Activated CD4-positive, alpha-beta T cell treated with anti-CD3 and anti-CD28 coated beads, Interleukin-2, amount 10 ng/mL, durations not matched to agents 7 days and 5 days (primary cell): Measurements from ENCODE around the gene AGO3. TPM values are rescaled to one million over a fixed set of nuclear protein-coding genes. Genes with fewer than 3 reads are reported as not detected.

ENCODE experiments used
- CTCF ChIA-PET: fragments of 350-600 bp; sonication (Branson Sonifier 250); formaldehyde crosslinking; loops from one replicate; lab custom pipeline; 2021; ENCODE audit warnings: antibody characterized with exemption; lab: Charles Lee
- POLR2A ChIA-PET: fragments of 350-600 bp; sonication (Branson Sonifier 250); formaldehyde crosslinking; loops from one replicate; lab custom pipeline; 2021; ENCODE audit warnings: antibody characterized with exemption; lab: Charles Lee
- DNase-seq: peaks from one replicate; pipeline ENCODE4 v3.0.0-alpha.2; 2020
- H3K27ac Mint-ChIP-seq: one replicate; pipeline ENCODE4 v1.8.0; 2021; ENCODE audit warnings: mild to moderate bottlenecking, moderate library complexity, mixed read lengths
- H3K27me3 Mint-ChIP-seq: one replicate; pipeline ENCODE4 v1.8.0; 2021; ENCODE audit warnings: mixed read lengths
- H3K36me3 Mint-ChIP-seq: one replicate; pipeline ENCODE4 v1.8.0; 2021; ENCODE audit warnings: low read depth, mixed read lengths
- H3K4me1 Mint-ChIP-seq: one replicate; pipeline ENCODE4 v1.8.0; 2021; ENCODE audit warnings: mixed read lengths
- H3K4me3 Mint-ChIP-seq: one replicate; pipeline ENCODE4 v1.8.0; 2021; ENCODE audit warnings: mild to moderate bottlenecking, moderate library complexity, mixed read lengths
- H3K9me3 Mint-ChIP-seq: one replicate; pipeline ENCODE4 v1.8.0; 2021; ENCODE audit warnings: mixed read lengths
- total RNA-seq, 2 experiments: library from RNA; stranded (reverse); gene quantifications; one replicate each; pipeline ENCODE4 v1.2.3, GENCODE V29; 2021

The AGO3 gene
- total RNA-seq, 2 experiments from 2014 or later = 28.7 to 29.4 TPM

- Mint-ChIP-seq H3K36me3 (peaks cover 17% of the 10 kb centered on the region), H3K9me3 (no peaks in the 10 kb centered on the region), H3K4me3 (peak within 1 kb of the TSS; percentile 89), H3K27me3 (peaks cover 9% of the 10 kb centered on the region), H3K4me1 (peaks cover 18% of the 10 kb centered on the region), H3K27ac (peak within 1 kb of the TSS; percentile 87)
- CTCF ChIA-PET = interaction anchor here (0.6 to 0.8 kb wide), 3 partner anchors 16 to 60 kb away, joined by 3 read pairs; partner anchors contain the start of gene TRAPPC3
- POLR2A ChIA-PET = no interaction called here
- DNase-seq = peak; percentile 92
These were observed 157.9 kb downstream of the AGO3 start, which contains the start of gene ADPRS for GRCh38 chr1:36088577-36089392. TSS of gene ADPRS (plus strand) at chr1:36088892. CDS start at chr1:36088905, 13 bp downstream.

DNA sequence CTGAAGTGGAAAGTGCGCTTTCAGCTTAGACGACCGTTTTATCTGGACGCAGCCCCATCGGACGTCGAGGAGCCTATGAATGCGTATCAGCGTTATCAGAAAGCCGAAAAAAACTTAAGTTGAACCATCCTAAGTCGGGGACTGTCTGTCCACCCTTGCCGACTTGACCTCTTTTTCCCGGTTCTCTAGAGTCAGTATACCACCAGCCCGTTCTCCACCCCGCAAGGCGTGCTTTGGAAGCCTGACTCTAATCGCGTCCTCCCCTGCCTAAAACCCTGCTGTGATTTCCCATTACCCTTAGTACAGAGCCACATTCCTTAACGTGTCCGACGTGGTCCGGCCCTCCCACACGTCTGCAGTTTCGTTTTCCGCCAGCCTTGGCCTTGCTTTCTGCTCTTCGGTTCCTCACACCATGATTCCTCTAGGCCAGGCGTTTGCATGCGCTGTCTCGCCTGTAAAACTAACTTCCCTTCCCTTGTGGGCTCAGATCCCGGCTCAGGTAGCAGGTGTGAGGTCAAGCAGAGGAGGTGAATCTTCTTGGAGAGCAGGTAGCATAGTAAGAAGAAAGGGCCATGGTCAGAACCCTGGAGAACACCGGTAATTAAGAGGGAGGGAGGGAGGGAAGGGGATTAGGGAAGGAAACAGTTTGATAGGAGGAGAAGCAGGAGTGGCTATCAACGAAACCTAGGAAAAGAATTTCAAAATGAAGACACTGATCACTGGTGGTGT lies 158.7 kb downstream of the AGO3 start:
- H3K27me3 Mint-ChIP-seq = peaks cover 6% of the 10 kb centered on the region
- H3K27ac Mint-ChIP-seq = peak overlapping the region; percentile 87
- CTCF ChIA-PET = interaction anchor here (0.6 to 0.8 kb wide), 3 partner anchors 15 to 60 kb away, joined by 3 read pairs; partner anchors contain the start of gene TRAPPC3
- POLR2A ChIA-PET = no interaction called here
- peak; percentile 41 for DNase-seq
- H3K9me3 Mint-ChIP-seq = no peaks in the 10 kb centered on the region
- peaks cover 16% of the 10 kb centered on the region for H3K4me1 Mint-ChIP-seq
- H3K4me3 Mint-ChIP-seq = peak overlapping the region; percentile 89
- peaks cover 17% of the 10 kb centered on the region for H3K36me3 Mint-ChIP-seq

- peaks cover 17% of the 10 kb centered on the region for H3K36me3 Mint-ChIP-seq
- H3K27ac Mint-ChIP-seq = no peak overlapping the region
- H3K27me3 Mint-ChIP-seq = no peaks in the 10 kb centered on the region
- ChIA-PET POLR2A (no interaction called here), CTCF (no interaction called here)
- H3K4me1 Mint-ChIP-seq = peaks cover 16% of the 10 kb centered on the region
- no peak overlapping the region for H3K4me3 Mint-ChIP-seq
- no peaks in the 10 kb centered on the region for H3K9me3 Mint-ChIP-seq
- DNase-seq = no peak
These were observed 160.2 kb downstream of the AGO3 start for GRCh38 chr1:36091141-36091540.

DNA sequence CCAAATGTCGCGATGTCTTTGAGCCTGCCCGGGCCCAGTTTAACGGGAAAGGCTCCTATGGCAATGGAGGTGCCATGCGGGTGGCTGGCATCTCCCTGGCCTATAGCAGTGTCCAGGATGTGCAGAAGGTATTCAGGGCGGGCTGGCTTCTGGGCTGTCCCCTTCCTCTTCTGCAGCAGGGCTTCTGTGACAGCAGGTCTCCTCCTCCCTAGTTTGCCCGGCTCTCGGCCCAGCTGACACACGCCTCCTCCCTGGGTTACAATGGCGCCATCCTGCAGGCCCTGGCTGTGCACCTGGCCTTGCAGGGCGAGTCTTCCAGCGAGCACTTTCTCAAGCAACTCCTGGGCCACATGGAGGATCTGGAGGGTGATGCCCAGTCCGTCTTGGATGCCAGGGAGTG lies 160.8 kb downstream of the AGO3 start:
- no peak for DNase-seq
- POLR2A ChIA-PET = no interaction called here
- Mint-ChIP-seq H3K36me3 (peaks cover 17% of the 10 kb centered on the region), H3K27me3 (no peaks in the 10 kb centered on the region), H3K27ac (no peak overlapping the region), H3K4me3 (no peak overlapping the region), H3K4me1 (peaks cover 16% of the 10 kb centered on the region), H3K9me3 (no peaks in the 10 kb centered on the region)
- CTCF ChIA-PET = no interaction called here

DNA sequence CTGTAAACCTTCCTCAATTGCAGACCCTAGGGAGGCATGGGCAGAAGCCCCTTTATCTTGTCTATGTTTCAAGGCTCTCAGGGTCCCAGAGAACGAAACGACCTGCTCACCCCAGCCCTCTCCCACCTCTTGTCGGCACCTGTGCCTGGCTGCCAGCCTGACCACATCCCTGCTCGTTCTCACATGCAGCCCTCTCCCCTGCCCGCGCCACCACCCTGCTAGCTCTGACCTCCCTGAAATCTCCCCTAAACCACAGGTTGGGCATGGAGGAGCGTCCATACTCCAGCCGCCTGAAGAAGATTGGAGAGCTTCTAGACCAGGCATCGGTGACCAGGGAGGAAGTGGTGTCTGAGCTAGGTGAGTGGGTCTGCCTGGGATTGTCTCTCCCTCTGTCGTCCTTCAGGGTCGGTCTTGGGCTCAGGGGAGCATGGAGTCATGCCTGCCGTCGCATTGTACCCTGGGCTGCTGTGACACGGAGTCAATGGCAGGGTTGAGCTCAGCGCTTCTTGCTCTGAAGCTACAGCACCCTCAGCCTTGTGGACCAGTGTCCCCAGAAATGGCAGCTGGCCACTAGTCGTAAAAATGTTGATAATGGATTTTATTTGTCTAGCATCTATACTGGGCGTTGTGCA lies 161.4 kb downstream of the AGO3 start:
- DNase-seq = no peak
- H3K27me3 Mint-ChIP-seq = no peaks in the 10 kb centered on the region
- no peak overlapping the region for H3K27ac Mint-ChIP-seq
- H3K4me3 Mint-ChIP-seq = no peak overlapping the region
- ChIA-PET CTCF (no interaction called here), POLR2A (no interaction called here)
- H3K4me1 Mint-ChIP-seq = peaks cover 16% of the 10 kb centered on the region
- peaks cover 17% of the 10 kb centered on the region for H3K36me3 Mint-ChIP-seq
- H3K9me3 Mint-ChIP-seq = no peaks in the 10 kb centered on the region

GRCh38 chr1:36092798-36093185 lies 161.9 kb downstream of the AGO3 start:
- POLR2A ChIA-PET = no interaction called here
- CTCF ChIA-PET = interaction anchor here (1.5 kb wide), 1 partner anchor 42 kb away, joined by 4 read pairs; no protein-coding TSS in a partner anchor
- DNase-seq = no peak
- H3K27me3 Mint-ChIP-seq = no peaks in the 10 kb centered on the region
- H3K4me1 Mint-ChIP-seq = peaks cover 16% of the 10 kb centered on the region
- H3K27ac Mint-ChIP-seq = no peak overlapping the region
- no peaks in the 10 kb centered on the region for H3K9me3 Mint-ChIP-seq
- H3K4me3 Mint-ChIP-seq = no peak overlapping the region
- H3K36me3 Mint-ChIP-seq = peaks cover 17% of the 10 kb centered on the region

- Mint-ChIP-seq H3K9me3 (no peaks in the 10 kb centered on the region), H3K27ac (no peak overlapping the region), H3K36me3 (peaks cover 17% of the 10 kb centered on the region), H3K27me3 (no peaks in the 10 kb centered on the region), H3K4me3 (no peak overlapping the region), H3K4me1 (peaks cover 14% of the 10 kb centered on the region)
- POLR2A ChIA-PET = no interaction called here
- DNase-seq = no peak
- CTCF ChIA-PET = interaction anchor here (1.5 kb wide), 1 partner anchor 41 kb away, joined by 4 read pairs; no protein-coding TSS in a partner anchor
These were observed 162.3 kb downstream of the AGO3 start for GRCh38 chr1:36093226-36093625.

GRCh38 chr1:36093929-36094328 lies 163.0 kb downstream of the AGO3 start:
- H3K27ac Mint-ChIP-seq = no peak overlapping the region
- CTCF ChIA-PET = interaction anchor here (1.5 kb wide), 1 partner anchor 41 kb away, joined by 4 read pairs; no protein-coding TSS in a partner anchor
- POLR2A ChIA-PET = no interaction called here
- H3K4me3 Mint-ChIP-seq = no peak overlapping the region
- no peak for DNase-seq
- H3K36me3 Mint-ChIP-seq = peaks cover 17% of the 10 kb centered on the region
- H3K27me3 Mint-ChIP-seq = no peaks in the 10 kb centered on the region
- no peaks in the 10 kb centered on the region for H3K9me3 Mint-ChIP-seq
- peaks cover 14% of the 10 kb centered on the region for H3K4me1 Mint-ChIP-seq

- Mint-ChIP-seq H3K27ac (no peak overlapping the region), H3K27me3 (no peaks in the 10 kb centered on the region), H3K36me3 (peaks cover 14% of the 10 kb centered on the region), H3K9me3 (no peaks in the 10 kb centered on the region), H3K4me3 (no peak overlapping the region), H3K4me1 (peaks cover 11% of the 10 kb centered on the region)
- ChIA-PET CTCF (interaction anchor here (0.6 to 2.7 kb wide), 3 partner anchors 40 to 186 kb away, joined by 3 to 9 read pairs (median 3); no protein-coding TSS in a partner anchor), POLR2A (no interaction called here)
- no peak for DNase-seq
These were observed 163.7 kb downstream of the AGO3 start for GRCh38 chr1:36094621-36095061.

DNA sequence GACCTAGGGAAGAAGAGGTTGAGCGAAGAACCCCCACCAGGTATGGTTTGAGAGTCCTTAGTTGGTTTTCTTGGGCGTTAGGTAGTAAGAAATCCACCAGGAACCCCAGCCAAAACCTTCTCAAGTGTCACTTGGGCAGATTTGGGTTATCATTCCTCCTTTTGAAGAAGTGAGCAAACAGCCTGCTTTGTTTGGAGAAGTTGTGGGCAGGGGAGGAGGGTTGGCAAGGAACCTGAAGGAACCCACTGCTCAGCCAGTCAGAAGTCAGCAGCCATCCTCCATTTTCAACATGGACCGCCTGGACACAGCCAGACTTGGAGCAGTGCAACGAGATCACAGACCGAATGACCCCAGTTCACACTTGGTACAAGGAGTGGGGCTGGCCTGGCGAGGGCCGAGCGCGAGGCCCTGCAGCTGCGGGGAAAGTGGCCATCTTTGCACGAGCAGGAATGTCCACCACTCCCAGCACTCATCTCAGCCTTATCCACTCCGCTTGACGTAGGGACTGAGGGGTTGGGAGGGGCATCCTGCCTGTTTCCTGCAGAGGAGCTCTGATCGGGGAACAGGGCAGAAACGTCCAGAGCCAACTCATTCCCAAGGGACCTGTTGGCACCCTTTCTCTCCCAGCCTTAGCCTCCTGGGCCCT lies 165.0 kb downstream of the AGO3 start:
- Mint-ChIP-seq H3K4me1 (peaks cover 6% of the 10 kb centered on the region), H3K9me3 (no peaks in the 10 kb centered on the region), H3K4me3 (no peak overlapping the region), H3K27me3 (no peaks in the 10 kb centered on the region), H3K36me3 (peaks cover 13% of the 10 kb centered on the region), H3K27ac (no peak overlapping the region)
- ChIA-PET POLR2A (interaction anchor here (0.7 kb wide), 1 partner anchor 23 kb away, joined by 6 read pairs; no protein-coding TSS in a partner anchor), CTCF (interaction anchor here (0.6 to 2.7 kb wide), 6 partner anchors 21 to 210 kb away, joined by 3 to 10 read pairs (median 4); partner anchors contain the start of genes SH3D21 and TRAPPC3)
- DNase-seq = no peak

DNA sequence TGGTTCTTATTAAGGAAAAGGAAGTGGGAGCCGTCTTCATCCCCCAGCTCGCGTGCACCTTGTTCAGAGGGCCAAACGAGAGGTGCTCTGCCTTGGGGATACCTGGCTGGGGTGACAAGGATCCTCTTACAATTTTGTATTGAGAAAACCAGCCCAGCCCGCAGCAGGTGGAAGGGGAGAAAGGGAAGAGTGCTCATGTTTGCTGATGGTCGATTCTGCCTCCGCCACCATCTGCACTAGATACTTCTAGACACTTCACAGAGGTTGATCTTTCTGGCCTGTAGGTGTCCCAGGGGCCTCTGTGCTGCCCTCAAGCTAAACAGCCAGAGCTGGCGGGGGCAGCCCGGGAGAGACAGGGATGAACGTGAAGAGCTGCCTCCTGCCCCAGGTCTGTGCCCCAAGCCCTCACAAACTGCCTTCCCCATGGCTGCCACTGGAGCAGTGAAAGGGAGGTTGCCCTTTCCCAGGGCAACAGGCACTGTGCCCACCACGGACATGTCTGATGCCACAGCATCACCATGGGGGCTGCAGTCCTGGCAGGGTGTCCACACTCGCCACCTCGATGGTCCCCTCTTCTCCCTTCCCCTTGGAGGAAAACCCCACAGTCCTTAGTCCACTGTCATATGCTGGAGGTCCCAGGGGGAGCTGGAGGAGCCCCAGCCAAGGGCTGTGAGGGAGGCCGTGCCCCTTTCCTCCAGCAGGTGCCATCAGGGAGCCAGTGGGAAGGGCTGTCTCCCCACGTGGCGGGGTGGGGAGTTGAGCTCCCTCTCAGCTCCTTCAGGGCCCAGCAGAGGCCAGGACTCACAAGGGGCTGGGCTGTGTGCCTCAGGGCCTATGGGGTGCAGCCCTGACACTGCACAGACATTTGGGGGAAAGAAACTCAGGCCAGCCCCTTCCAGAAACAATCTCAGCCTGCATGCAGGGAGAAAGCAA lies 165.9 kb downstream of the AGO3 start:
- Mint-ChIP-seq H3K27me3 (no peaks in the 10 kb centered on the region), H3K4me3 (no peak overlapping the region), H3K27ac (no peak overlapping the region), H3K36me3 (peaks cover 8% of the 10 kb centered on the region), H3K4me1 (peaks cover 3% of the 10 kb centered on the region), H3K9me3 (no peaks in the 10 kb centered on the region)
- no peak for DNase-seq
- CTCF ChIA-PET = interaction anchor here (0.6 to 2.7 kb wide), 4 partner anchors 38 to 91 kb away, joined by 3 to 10 read pairs (median 6); partner anchors contain the start of gene TRAPPC3
- POLR2A ChIA-PET = no interaction called here
